Measurements from ENCODE around the gene FAM216A.
A peak's percentile ranks its signal among the peaks of the same experiment; 100 is the strongest.

GRCh38 chr12:110501752-110502738 lies 33.4 kb downstream of the FAM216A start, which contains the start of the genes RAD9B and VPS29:
- TF ChIP-seq CTCF (IDR thresholded peaks at IDR 0.05; ENCODE audit: low read depth, low read length, missing input control), result no peak
- TF ChIP-seq RAD21 (IDR thresholded peaks at IDR 0.05), result peak; percentile 56 to 62
- peak; percentile 97 for TF ChIP-seq YY1 (IDR thresholded peaks at IDR 0.05)
- TF ChIP-seq, protein P1, sequence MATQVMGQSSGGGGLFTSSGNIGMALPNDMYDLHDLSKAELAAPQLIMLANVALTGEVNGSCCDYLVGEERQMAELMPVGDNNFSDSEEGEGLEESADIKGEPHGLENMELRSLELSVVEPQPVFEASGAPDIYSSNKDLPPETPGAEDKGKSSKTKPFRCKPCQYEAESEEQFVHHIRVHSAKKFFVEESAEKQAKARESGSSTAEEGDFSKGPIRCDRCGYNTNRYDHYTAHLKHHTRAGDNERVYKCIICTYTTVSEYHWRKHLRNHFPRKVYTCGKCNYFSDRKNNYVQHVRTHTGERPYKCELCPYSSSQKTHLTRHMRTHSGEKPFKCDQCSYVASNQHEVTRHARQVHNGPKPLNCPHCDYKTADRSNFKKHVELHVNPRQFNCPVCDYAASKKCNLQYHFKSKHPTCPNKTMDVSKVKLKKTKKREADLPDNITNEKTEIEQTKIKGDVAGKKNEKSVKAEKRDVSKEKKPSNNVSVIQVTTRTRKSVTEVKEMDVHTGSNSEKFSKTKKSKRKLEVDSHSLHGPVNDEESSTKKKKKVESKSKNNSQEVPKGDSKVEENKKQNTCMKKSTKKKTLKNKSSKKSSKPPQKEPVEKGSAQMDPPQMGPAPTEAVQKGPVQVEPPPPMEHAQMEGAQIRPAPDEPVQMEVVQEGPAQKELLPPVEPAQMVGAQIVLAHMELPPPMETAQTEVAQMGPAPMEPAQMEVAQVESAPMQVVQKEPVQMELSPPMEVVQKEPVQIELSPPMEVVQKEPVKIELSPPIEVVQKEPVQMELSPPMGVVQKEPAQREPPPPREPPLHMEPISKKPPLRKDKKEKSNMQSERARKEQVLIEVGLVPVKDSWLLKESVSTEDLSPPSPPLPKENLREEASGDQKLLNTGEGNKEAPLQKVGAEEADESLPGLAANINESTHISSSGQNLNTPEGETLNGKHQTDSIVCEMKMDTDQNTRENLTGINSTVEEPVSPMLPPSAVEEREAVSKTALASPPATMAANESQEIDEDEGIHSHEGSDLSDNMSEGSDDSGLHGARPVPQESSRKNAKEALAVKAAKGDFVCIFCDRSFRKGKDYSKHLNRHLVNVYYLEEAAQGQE (IDR thresholded peaks at IDR 0.05), result peak; percentile 81
- peak in 1 of 2 donors; percentile 79 for TF ChIP-seq GABPA (IDR thresholded peaks at IDR 0.05 in 1 of 2, conservative IDR thresholded peaks at IDR 0.05 in 1 of 2)
- no peak for TF ChIP-seq ATF3 (IDR thresholded peaks at IDR 0.05)
- TF ChIP-seq, protein P2, sequence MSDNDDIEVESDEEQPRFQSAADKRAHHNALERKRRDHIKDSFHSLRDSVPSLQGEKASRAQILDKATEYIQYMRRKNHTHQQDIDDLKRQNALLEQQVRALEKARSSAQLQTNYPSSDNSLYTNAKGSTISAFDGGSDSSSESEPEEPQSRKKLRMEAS (IDR thresholded peaks at IDR 0.05), result peak; percentile 99
- TF ChIP-seq FOXA1 (IDR thresholded peaks at IDR 0.05), result peak; percentile 75
- peak; percentile 33 for TF ChIP-seq TAF1 (conservative IDR thresholded peaks at IDR 0.05)
- TF ChIP-seq ZBTB33 (IDR thresholded peaks at IDR 0.05), result peak; percentile 98
- peak; percentile 93 for TF ChIP-seq SP1 (IDR thresholded peaks at IDR 0.05)
- TF ChIP-seq JUND (IDR thresholded peaks at IDR 0.05), result no peak
- TF ChIP-seq EGR1 (IDR thresholded peaks at IDR 0.05; ENCODE audit: low read depth in 2 of 2), result peak; percentile 6 to 70
- peak; percentile 45 for TF ChIP-seq FOXA2 (IDR thresholded peaks at IDR 0.05)
